H1 (cell line): ENCODE measurements around the gene OVOL3. TPM values are rescaled to one million over a fixed set of nuclear protein-coding genes. Genes with fewer than 3 reads are reported as not detected.

Experiments
- CTCF ChIA-PET: fragments of 300-600 bp; sonication (Branson Sonifier 250); formaldehyde crosslinking; loops from one replicate; lab custom pipeline; 2021; ENCODE audit not compliant: partially characterized antibody; lab: Charles Lee
- POLR2A ChIA-PET: fragments of 300-600 bp; sonication (Branson Sonifier 250); formaldehyde crosslinking; loops from one replicate; lab custom pipeline; 2021; ENCODE audit warnings: inconsistent platforms; ENCODE audit not compliant: partially characterized antibody; lab: Charles Lee
- DNase-seq, 2 experiments: peaks; one replicate each; pipeline versions ENCODE4 v3.0.0 to v3.0.0-alpha.2; 2010 to 2022; ENCODE audit warnings: low spot score in 2 of 2, low read depth in 1 of 2, mixed read lengths in 1 of 2
- FAIRE-seq: peaks from 2 replicates; lab custom pipeline; 2011; peaks lifted over from hg19 to GRCh38; lab: Jason Lieb, UNC
- H2AFZ ChIP-seq: 2 replicates; pipeline ENCODE4 v1.8.1; 2012; ENCODE audit warnings: low read length, inconsistent platforms
- H2AK5ac ChIP-seq: 2 replicates; pipeline ENCODE4 v1.6.1; 2013; ENCODE audit warnings: low read depth, low read length
- H2BK120ac ChIP-seq: replicated peaks from 2 replicates; pipeline ENCODE3; 2013; ENCODE audit warnings: low read depth, low read length, inconsistent platforms
- H2BK12ac ChIP-seq: 2 replicates; pipeline ENCODE4 v1.6.1; 2013; ENCODE audit warnings: low read depth, low read length
- H2BK15ac ChIP-seq: 2 replicates; pipeline ENCODE4 v1.6.1; 2013; ENCODE audit warnings: low read length
- H2BK20ac ChIP-seq: 2 replicates; pipeline ENCODE4 v1.6.1; 2013; ENCODE audit warnings: low read length
- H2BK5ac ChIP-seq: 2 replicates; pipeline ENCODE4 v1.6.1; 2013; ENCODE audit warnings: low read depth, low read length
- H3K14ac ChIP-seq: 2 replicates; pipeline ENCODE4 v1.6.1; 2013; ENCODE audit warnings: inconsistent platforms; ENCODE audit not compliant: insufficient read length
- H3K18ac ChIP-seq: 2 replicates; pipeline ENCODE4 v1.6.1; 2013; ENCODE audit warnings: low read length; ENCODE audit errors: extremely low read depth
- H3K23ac ChIP-seq: 2 replicates; pipeline ENCODE4 v1.6.1; 2013; ENCODE audit warnings: inconsistent platforms; ENCODE audit not compliant: insufficient read length
- H3K23me2 ChIP-seq: 2 replicates; pipeline ENCODE4 v1.6.1; 2013; ENCODE audit warnings: low read depth, low read length
- H3K27ac ChIP-seq: 2 replicates; pipeline ENCODE4 v1.6.1; 2011; ENCODE audit warnings: low read depth, low read length, inconsistent platforms
- H3K27me3 ChIP-seq, 4 experiments: replicated peaks in 1 of 4; 1 replicate in 1 of 4; 2 replicates in 3 of 4; pipeline versions ENCODE4 v1.6.1 to v1.8.1; 2011 to 2013; ENCODE audit warnings: low read length in 3 of 4, mild to moderate bottlenecking in 3 of 4, inconsistent platforms in 2 of 4, mixed read lengths in 2 of 4, moderate library complexity in 1 of 4; ENCODE audit not compliant: control insufficient read depth in 3 of 4, insufficient read depth in 3 of 4; ENCODE audit errors: extremely low read depth in 1 of 4
- H3K36me3 ChIP-seq, 4 experiments: 2 replicates each; pipeline versions ENCODE4 v1.6.1 to v1.8.1; 2011 to 2013; ENCODE audit warnings: mild to moderate bottlenecking in 4 of 4, low read length in 3 of 4, moderate library complexity in 2 of 4, control low read depth in 1 of 4, inconsistent platforms in 1 of 4; ENCODE audit not compliant: insufficient read depth in 4 of 4, control insufficient read depth in 2 of 4
- H3K4ac ChIP-seq: replicated peaks from 2 replicates; pipeline ENCODE3; 2013; ENCODE audit warnings: low read length, low read depth, mixed read lengths, inconsistent platforms; ENCODE audit not compliant: insufficient read length
- H3K4me1 ChIP-seq, 4 experiments: replicated peaks in 1 of 4; 1 replicate in 1 of 4; 2 replicates in 3 of 4; pipeline versions ENCODE4 v1.6.1 to v1.8.1; 2011 to 2013; ENCODE audit warnings: low read length in 3 of 4, inconsistent platforms in 2 of 4, mixed read lengths in 1 of 4; ENCODE audit not compliant: insufficient read depth in 4 of 4, control insufficient read depth in 3 of 4
- H3K4me2 ChIP-seq, 2 experiments: 2 replicates each; pipeline versions ENCODE4 v1.6.1 to v1.8.1; 2011 to 2013; ENCODE audit warnings: low read depth in 2 of 2, low read length in 2 of 2, control low read depth in 1 of 2, inconsistent platforms in 1 of 2, mild to moderate bottlenecking in 1 of 2; ENCODE audit not compliant: insufficient read depth in 1 of 2
- H3K4me3 ChIP-seq, 4 experiments: fragments of 200-600, 300-600 bp in 1 of 4; sonication (generic), shearing (Covaris generic), sonication (Bioruptor Twin) in 1 of 4; 2 replicates each; pipeline versions ENCODE4 v1.5.1 to v1.8.1; 2011 to 2016; ENCODE audit warnings: low read length in 4 of 4, low read depth in 3 of 4, control low read depth in 2 of 4, inconsistent platforms in 2 of 4, mild to moderate bottlenecking in 2 of 4, mixed read lengths in 1 of 4, moderate library complexity in 1 of 4; ENCODE audit not compliant: insufficient read depth in 2 of 4; ENCODE audit errors: extremely low read depth in 1 of 4
- H3K56ac ChIP-seq: replicated peaks from 2 replicates; pipeline ENCODE3; 2013; ENCODE audit warnings: low read depth, mild to moderate bottlenecking, mixed read lengths, low read length, inconsistent platforms; ENCODE audit not compliant: insufficient read length
- H3K79me1 ChIP-seq: 2 replicates; pipeline ENCODE4 v1.6.1; 2013; ENCODE audit warnings: low read depth, low read length, control low read depth
- H3K79me2 ChIP-seq, 2 experiments: 2 replicates each; pipeline versions ENCODE4 v1.6.1 to v1.8.1; 2012 to 2013; ENCODE audit warnings: low read length in 2 of 2, mild to moderate bottlenecking in 2 of 2, inconsistent platforms in 1 of 2; ENCODE audit not compliant: insufficient read depth in 2 of 2, control insufficient read depth in 1 of 2
- H3K9ac ChIP-seq, 4 experiments: replicated peaks in 1 of 4; 1 replicate in 1 of 4; 2 replicates in 3 of 4; pipeline versions ENCODE4 v1.6.1 to v1.8.1; 2011 to 2013; ENCODE audit warnings: low read depth in 3 of 4, low read length in 3 of 4, control low read depth in 2 of 4, mild to moderate bottlenecking in 2 of 4, moderate library complexity in 2 of 4, inconsistent platforms in 1 of 4; ENCODE audit errors: extremely low read depth in 1 of 4
- H3K9me3 ChIP-seq, 2 experiments: 2 replicates each; pipeline versions ENCODE4 v1.6.1 to v1.8.1; 2012 to 2013; ENCODE audit warnings: mild to moderate bottlenecking in 2 of 2, moderate library complexity in 2 of 2, control low read depth in 1 of 2, inconsistent platforms in 1 of 2, low read depth in 1 of 2, low read length in 1 of 2, mixed read lengths in 1 of 2; ENCODE audit not compliant: insufficient read depth in 2 of 2
- H4K20me1 ChIP-seq, 2 experiments: replicated peaks in 1 of 2; 2 replicates each; pipeline versions ENCODE3 to v1.8.1; 2011 to 2013; ENCODE audit warnings: inconsistent platforms in 2 of 2, low read length in 2 of 2, mild to moderate bottlenecking in 1 of 2; ENCODE audit not compliant: insufficient read depth in 2 of 2, control insufficient read depth in 1 of 2
- H4K5ac ChIP-seq: 2 replicates; pipeline ENCODE4 v1.6.1; 2013; ENCODE audit warnings: low read length, low read depth, mixed read lengths, inconsistent platforms; ENCODE audit not compliant: insufficient read length
- H4K8ac ChIP-seq: 2 replicates; pipeline ENCODE4 v1.8.0; 2013; ENCODE audit warnings: mild to moderate bottlenecking, moderate library complexity, low read length, inconsistent platforms; ENCODE audit not compliant: insufficient read depth; ENCODE audit errors: extremely low read depth
- H4K91ac ChIP-seq: replicated peaks from 2 replicates; pipeline ENCODE3; 2013; ENCODE audit warnings: low read length, mixed read lengths, inconsistent platforms; ENCODE audit not compliant: insufficient read length
- CEBPB ChIP-seq: IDR thresholded peaks from 2 replicates; pipeline ENCODE4 v1.6.1; 2012; ENCODE audit warnings: low read depth, low read length
- WGBS, 2 experiments: shearing (Covaris generic) in 1 of 2; methylation state at CpG; one replicate each; pipeline versions ENCODE4 v1.1.6 to v1.1.7; 2013 to 2015; ENCODE audit warnings: low lambda C conversion rate in 2 of 2, mixed read lengths in 2 of 2, inconsistent platforms in 1 of 2, low coverage in 1 of 2, missing lambda C conversion rate in 1 of 2; ENCODE audit not compliant: insufficient replicate concordance in 2 of 2, insufficient coverage in 1 of 2, insufficient read length in 1 of 2; ENCODE audit errors: extremely low coverage in 1 of 2, missing lambda C conversion rate in 1 of 2; 5-methylcytosine and 5-hydroxymethylcytosine counted together
- polyA plus RNA-seq, 7 experiments: library from polyadenylated mRNA; depleted of rRNA in 3 of 7; stranded (reverse) in 5 of 7; unstranded in 2 of 7; fragments of >200 nt in 5 of 7; fragments of 200-250 nt in 2 of 7; gene quantifications; 1 replicate in 5 of 7; 2 replicates in 1 of 7; 4 replicates in 1 of 7; pipeline versions ENCODE4 v1.2.1 to v1.2.3, GENCODE V29; 2011 to 2013; ENCODE audit warnings: missing spikeins in 2 of 7, mixed read lengths in 2 of 7
- total RNA-seq: library from RNA; stranded (reverse); fragmentation: NEBNext Ultra II Directional; extraction: Animal tissue kit (Norgen Biotek cat#: 25700); gene quantifications from 2 replicates; pipeline ENCODE4 v1.2.1, GENCODE V29; 2021

OVOL3 gene
- total and polyA plus RNA-seq, 2 of the 8 experiments (the other 6 are each of a cell fraction or from before 2014, with no cell fraction given): 0.45 TPM; not detected in 1

GRCh38 chr19:36082916-36083315, 28.0 kb upstream of the OVOL3 start:
- WGBS, 2 experiments: 92% methylated on average over 13 of the region's 13 CpGs; no CpG with 5 or more reads in 1 of the 2 experiments
- H3K23me2 ChIP-seq: no peaks in the 10 kb centered on the region
- no peak overlapping the region for H4K8ac ChIP-seq
- H3K9me3 ChIP-seq: no peaks in the 10 kb centered on the region
- peaks cover 0 to 13% of the 10 kb centered on the region in 2 experiments for H4K20me1 ChIP-seq
- no peak overlapping the region for H3K56ac ChIP-seq
- ChIA-PET POLR2A (interaction anchor here (0.9 to 1.5 kb wide), 4 partner anchors 8 to 21 kb away, joined by 3 to 4 read pairs (median 4); no protein-coding TSS in a partner anchor), CTCF (interaction anchor here (1.1 to 1.2 kb wide), 2 partner anchors 20 to 22 kb away, joined by 3 to 5 read pairs; no protein-coding TSS in a partner anchor)
- no peak overlapping the region for H3K9ac ChIP-seq
- no peak overlapping the region for H2BK120ac ChIP-seq
- no peak overlapping the region for H2AK5ac ChIP-seq
- no peak overlapping the region for H2AFZ ChIP-seq
- no peak overlapping the region for H2BK20ac ChIP-seq
- no peak overlapping the region for H3K14ac ChIP-seq
- H3K36me3 ChIP-seq: peaks cover 33 to 68% (median 51%) of the 10 kb centered on the region in 4 experiments
- no peak for FAIRE-seq
- no peak overlapping the region for H3K27ac ChIP-seq
- no peaks in the 10 kb centered on the region for H3K4me1 ChIP-seq
- H3K4me2 ChIP-seq: no peak overlapping the region
- H2BK15ac ChIP-seq: no peak overlapping the region
- H3K4ac ChIP-seq: no peak overlapping the region
- no peak overlapping the region for H2BK5ac ChIP-seq
- H2BK12ac ChIP-seq: no peak overlapping the region
- H3K79me2 ChIP-seq: no peaks in the 10 kb centered on the region
- no peak overlapping the region for H4K5ac ChIP-seq
- no peak overlapping the region for H3K18ac ChIP-seq
- no peak overlapping the region for H3K4me3 ChIP-seq
- H4K91ac ChIP-seq: no peak overlapping the region
- TF ChIP-seq CEBPB: no peak
- TF ChIP-seq, all 59 proteins: peak for 0
- Histone ChIP-seq H3K27me3 (no peaks in the 10 kb centered on the region), H3K23ac (no peak overlapping the region), H3K79me1 (no peaks in the 10 kb centered on the region)
- no peak for DNase-seq
